ENCODE data around the gene DIAPH2. TPM values are rescaled to one million over a fixed set of nuclear protein-coding genes. Genes with fewer than 3 reads are reported as not detected.

The DIAPH2 gene
- polyA plus RNA-seq, 4 donors, result 7.0 to 8.3 (median 7.7) TPM

DNA sequence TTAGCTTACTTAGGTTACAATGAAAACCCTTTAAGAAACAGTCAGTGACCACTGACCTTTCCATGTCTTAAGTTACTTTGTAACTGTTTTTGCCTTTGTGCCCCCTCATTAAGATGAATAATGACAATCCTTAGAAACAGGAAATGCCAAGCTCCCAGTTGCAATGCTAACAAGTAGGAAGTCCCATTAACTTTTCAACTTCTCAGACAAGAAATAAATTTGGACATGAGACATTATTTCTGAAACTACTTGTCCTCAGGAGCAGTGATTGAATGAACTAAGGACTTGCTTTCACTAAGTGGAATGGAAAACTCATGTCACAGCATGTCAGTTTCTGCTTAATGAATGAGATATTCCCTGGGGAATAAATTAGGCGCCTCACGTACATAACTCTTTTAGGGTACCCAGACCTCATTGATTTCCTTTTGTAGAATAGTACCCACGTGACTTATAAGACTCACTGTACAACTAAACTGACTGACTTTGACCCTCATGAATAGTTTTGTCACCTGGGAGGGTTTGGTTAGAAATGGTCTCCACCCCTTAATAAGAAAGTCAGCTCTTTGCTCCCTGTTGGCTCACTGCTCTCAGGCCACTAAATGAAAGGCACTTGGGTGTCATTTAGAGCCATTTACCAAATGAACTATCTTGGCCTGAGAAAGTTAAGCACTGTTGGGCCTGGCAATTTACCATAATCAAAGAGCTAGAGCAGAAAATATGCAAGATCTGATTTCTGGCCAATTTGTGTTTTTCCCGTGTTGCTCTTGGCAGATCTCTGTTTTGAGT, 582.9 kb downstream of the DIAPH2 start:
- DNase-seq (ENCODE audit: low read depth in 4 of 4, low spot score in 2 of 4), result peak in 3 of 4 donors; percentile 18 to 34 (median 23)

DNA sequence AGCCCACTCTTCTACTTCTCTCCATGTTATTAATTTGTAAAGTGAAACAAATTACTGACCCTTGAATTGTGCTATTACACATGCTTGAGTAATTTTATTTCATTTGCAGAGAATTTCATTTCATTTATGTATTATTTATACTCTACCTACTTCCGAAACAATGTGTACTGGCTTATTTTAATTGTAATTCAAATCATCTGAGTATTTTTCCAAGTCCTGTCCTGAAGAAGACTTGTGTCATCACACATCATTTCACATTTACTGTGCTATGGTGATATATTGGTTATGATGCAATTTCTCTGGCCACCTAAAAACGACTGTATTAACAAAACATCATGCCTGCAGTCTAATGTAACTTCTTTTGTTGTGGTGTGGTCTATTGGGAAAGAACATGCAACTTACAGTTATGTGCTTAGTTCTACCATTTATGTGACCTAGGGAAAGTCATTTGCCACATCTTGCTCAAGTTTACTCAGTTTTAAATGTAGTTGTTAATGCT, 583.6 kb downstream of the DIAPH2 start:
- DNase-seq (ENCODE audit: low read depth in 4 of 4, low spot score in 2 of 4), result no peak

DNA sequence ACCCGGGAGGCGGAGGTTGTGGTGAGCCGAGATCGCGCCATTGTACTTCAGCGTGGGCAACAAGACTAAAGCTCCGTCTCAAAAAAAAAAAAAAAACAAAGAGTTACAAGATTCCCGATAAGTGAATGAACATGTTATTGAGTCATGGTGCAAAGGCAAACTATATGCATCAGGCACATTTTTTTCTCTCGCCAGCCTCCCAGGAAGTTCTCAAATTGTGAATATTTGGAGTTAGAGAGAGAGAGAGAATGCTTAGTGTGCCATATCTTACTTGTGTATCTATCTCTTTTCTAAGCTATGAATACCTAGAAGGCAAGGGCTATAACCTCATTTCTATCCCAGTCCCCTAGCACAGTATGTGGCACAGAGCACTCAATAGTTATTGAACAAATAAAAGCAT, 599.9 kb downstream of the DIAPH2 start:
- DNase-seq (ENCODE audit: low read depth in 4 of 4, low spot score in 2 of 4), result no peak

DNA sequence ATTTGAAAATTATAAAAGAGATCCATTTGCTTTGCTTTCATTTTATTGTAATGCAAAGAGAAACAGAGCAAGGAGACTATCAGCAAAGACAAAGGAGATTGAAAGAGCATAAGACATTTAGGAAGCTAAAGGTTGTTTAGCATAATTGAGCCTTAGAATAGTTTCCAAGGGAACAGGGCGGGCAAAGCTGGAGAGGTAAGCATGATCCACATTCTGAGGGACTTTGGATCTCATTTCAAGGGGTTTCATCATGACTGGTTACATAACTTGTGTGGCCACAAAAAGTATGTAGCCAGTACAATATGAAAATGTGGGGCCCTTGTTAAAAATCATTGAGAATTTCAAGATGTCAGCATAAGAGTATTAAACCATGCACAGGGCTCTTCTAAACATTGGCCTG, 605.6 kb downstream of the DIAPH2 start:
- no peak for DNase-seq (ENCODE audit: low read depth in 4 of 4, low spot score in 2 of 4)

DNA sequence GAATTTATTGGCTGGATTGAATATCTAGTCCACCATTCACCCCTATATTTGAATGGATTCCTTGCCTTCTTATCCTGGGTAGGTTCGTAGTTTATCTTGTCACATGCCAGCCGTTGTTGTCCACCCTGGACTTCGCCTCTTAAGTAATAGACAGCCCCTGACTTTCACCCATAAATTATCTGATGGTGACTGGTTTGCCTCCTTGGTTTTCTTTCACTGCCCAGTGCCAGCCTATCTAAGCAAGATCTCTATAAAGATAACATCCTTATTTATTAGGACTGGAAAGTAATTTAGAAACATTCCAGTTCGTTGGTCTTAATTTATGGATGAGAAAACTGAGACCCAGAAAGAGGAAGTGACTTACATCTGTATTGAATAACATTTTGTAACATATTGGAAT, 609.4 kb downstream of the DIAPH2 start:
- peak in 2 of 4 donors; percentile 12 to 24 for DNase-seq (ENCODE audit: low read depth in 4 of 4, low spot score in 2 of 4)

DNA sequence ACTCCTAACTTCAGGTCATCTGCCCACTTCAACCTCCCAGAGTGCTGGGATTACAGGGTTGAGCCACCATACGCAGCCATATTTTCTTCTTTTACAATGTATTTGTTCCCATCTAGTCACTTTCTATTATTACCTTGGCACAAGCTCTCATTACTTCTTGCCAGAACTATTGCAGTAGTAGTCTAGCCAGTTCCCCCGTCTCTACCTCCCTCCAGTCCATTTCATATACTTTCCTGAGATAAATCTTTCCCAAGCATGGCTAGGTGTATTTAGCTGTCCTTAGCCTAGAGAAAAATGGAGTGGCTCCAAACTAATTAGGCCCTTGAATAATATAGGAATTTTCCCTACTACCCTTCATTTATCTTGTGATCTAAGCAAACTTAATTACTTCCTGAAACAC, 611.3 kb downstream of the DIAPH2 start:
- DNase-seq (ENCODE audit: low read depth in 4 of 4, low spot score in 2 of 4), result no peak

DNA sequence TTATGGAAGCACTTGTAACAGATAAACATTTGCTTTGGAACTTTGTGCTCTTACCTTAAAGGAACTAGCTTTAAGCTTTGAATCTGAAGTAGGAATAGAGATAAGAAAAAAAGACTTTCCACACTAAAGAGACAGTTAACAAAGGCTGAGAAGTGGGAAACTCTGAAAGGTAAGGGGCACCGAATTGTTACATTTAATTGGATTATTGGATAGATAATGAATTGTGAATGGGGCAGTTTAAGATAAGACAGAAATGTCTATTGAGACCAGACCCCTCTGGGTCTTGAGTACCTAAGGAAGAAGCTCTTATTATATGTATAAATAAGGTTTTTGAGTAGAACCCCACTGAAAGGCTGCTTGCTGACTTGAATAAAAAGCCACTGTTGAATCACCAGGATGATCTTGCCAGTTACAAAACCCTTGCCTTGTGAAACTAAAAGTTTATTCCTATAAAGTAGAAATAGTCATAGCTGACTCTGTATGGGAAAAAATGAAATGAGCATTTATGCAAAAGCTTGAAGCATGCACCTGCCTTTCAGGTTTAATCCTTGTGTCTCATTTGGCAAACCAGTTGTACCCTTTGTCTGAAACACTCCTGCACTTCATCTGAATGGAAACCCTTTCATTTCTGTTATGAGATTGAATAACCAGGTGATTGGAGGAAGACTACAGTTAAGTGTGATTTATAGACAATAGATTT, 622.3 kb downstream of the DIAPH2 start:
- no peak for DNase-seq (ENCODE audit: low read depth in 4 of 4, low spot score in 2 of 4)

DNA sequence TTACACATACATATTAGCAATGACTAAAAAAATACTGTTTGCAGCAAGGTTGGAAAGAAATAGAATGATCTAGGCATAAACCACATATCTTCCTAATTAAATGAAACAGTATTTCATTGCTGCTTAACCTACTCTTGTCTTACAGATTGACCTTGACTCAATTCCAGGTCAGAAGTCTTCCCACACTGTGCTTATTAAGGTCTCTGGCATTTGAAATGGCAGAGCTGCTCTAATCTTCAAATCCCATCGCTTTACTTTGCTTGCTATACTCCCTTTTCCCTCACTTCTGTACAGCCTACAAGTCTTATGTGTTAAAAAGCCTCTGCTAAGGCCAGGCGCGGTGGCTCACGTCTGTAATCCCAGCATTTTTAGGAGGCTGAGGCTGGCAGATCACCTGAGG, 623.5 kb downstream of the DIAPH2 start:
- no peak for DNase-seq (ENCODE audit: low read depth in 4 of 4, low spot score in 2 of 4)

DNA sequence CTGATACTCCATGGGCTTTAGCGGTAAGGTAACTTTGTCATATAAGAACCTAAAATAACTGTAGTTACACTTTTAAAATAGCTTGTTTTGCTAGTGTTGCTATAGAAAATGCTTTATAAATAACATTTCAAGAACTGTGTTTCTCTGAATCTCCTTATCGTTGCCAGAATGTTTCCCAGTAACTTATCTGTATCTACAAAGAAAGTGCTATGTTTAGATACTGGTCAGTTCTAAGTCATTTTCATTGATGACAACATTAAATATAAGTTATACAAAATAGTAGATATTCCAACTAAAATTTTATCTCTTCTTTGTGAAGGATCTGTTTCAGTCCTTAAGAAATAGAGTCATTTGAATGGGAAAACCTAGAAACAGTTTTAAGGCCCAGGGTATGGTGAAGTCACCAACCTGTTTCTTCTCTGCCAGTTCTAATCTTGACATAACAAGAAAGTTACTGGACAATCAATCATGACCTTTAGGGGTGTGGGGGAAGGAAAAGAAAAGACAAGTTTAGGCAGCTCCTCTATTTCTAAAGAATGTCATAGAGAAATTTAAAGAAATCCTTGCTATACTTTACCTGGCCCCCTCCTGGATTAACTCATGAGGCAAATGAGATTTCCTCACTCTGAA, 625.0 kb downstream of the DIAPH2 start:
- DNase-seq (ENCODE audit: low read depth in 4 of 4, low spot score in 2 of 4), result no peak

DNA sequence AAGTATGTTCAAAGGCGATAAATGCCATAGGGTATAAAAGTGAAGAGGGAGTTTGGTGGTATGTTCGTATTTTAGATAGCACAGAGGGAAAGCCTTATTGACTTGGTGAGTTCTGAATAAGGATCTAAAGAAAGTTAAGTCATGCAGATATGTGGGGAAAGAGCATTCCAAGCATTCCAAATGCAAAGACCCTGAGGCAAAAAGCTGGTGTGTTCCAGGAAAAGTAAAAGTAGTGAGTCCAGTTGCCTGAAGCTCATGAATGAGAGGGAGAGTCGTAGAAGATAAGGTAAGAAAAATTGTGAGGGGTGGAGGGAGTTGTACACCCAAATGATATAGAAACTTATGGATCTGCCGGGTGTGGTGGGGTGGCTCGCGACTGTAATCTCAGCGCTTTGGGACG, 625.7 kb downstream of the DIAPH2 start:
- DNase-seq (ENCODE audit: low read depth in 4 of 4, low spot score in 2 of 4), result peak in 1 of 4 donors; percentile 23

DNA sequence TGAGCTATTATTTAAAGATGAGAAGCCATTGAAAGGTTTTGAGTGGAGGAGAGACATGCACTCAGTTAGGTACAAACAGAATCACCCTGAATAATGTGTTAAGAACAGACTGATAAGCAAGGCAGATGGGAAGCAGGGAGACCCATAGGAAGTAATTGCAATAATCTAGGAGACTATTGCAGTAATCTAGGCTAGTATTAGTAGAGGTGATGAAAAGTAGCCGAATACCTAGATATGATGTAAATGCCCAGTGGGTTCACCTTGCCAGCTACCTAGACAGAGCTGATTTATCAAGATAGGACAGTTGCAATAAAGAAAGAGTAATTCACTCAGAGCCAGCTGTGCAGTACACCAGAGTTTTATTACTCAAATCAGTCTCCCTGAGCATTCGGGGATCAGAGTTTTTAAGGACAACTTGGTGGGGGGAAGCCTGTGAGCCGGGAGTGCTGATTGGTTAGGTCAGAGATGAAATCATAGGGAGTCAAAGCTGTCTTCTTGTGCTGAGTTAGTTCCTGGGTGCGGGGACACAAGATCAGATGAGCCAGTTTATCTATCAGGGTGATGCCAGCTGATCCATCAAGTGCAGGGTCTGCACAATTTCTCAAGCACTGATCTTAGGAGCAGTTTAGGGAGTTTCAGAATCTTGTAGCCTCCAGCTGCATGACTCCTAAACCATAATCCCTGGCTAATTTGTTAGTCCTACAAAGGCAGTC, 626.6 kb downstream of the DIAPH2 start:
- DNase-seq (ENCODE audit: low read depth in 4 of 4, low spot score in 2 of 4), result no peak

DNA sequence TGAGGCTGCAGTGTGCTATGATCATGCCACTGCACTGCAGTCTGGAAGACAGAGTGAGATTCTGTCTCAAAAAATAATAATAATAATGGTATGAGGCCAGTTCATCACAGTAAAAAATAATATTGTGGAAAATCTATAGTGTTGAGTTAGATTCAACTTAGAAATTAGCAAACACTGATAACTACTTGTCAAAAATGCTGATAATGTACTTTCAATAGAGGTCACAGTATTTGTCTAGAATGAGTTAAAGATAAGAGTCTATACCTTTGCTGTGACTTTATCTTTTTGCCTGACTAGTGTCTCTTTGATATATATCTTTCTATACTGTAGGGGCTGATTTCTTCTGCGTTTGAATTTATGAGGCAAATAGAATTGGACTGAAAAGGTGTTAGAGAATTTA, 629.7 kb downstream of the DIAPH2 start:
- no peak for DNase-seq (ENCODE audit: low read depth in 4 of 4, low spot score in 2 of 4)

DNA sequence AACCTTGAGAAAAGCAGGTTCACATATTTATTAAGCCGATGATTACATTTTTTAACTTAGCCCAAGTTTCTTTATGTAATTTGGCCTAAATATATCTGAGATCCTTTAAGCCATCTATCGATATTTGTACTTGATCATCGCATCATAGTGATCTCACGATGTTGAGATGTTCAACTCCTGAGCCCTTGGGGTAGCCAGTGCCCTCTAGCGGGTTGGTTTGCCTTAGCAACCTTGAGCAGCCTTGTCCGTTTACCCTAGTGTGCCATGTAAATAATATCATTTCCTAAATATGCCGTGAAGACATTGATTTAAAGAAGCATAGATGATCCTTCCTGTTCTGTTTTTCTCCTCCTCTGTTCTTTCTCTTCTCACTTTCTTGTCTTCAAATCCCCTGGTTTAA, 631.3 kb downstream of the DIAPH2 start:
- no peak for DNase-seq (ENCODE audit: low read depth in 4 of 4, low spot score in 2 of 4)

DNA sequence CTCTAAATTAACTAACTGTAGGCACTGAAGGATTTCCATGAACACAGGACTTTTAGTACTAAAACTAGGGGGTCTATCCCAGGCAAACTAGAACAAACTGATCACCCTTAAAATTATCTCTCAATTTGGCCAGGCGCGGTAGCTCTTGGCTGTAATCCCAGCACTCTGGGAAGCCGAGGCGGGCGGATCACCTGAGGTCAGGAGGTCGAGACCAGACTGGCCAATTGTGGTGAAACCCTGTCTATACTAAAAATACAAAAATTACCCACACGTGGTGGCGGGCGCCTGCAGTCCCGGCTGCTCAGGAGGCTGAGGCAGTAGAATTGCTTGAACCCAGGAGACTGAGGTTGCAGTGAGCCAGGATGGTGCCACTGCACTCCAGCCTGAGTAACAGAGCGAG, 635.7 kb downstream of the DIAPH2 start:
- no peak for DNase-seq (ENCODE audit: low read depth in 4 of 4, low spot score in 2 of 4)

DNA sequence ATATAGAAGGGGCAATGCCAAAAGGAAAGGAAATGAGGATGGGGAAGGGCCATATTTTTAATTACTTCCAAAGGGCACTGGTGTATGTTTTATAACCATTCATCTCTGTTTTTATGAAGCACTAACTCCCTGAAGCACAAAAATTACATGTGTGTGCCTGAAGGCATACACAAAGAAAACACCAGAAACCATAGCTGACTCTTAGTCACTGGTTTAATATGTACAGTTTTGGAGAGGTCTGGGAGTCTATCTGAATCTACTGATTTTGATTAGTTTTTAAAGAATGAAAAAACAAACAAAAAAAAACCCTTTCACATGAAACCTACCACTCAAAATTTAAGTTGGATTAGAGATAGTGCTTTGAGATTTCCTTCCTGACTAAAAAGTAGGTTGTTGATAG, 637.8 kb downstream of the DIAPH2 start:
- no peak for DNase-seq (ENCODE audit: low read depth in 4 of 4, low spot score in 2 of 4)

DNA sequence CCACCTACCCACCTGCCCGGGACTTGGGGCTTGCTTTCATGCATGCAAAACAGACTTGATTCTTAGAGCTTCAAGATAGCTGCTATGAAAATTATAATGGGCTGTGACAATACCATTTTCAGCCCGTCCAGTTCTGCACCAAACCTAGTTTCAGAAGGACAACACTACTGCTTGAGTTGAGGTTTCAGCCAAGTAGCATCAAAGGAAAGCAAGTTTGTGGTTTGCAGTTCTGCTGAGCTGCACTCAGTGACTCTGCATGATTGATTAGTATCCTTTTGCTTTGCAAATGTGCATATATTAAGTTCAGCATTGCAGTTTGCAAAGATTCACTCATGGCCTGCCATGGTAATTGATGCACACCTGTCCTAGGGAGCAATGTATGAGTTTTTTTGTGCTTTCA, 641.8 kb downstream of the DIAPH2 start:
- no peak for DNase-seq (ENCODE audit: low read depth in 4 of 4, low spot score in 2 of 4)

DNA sequence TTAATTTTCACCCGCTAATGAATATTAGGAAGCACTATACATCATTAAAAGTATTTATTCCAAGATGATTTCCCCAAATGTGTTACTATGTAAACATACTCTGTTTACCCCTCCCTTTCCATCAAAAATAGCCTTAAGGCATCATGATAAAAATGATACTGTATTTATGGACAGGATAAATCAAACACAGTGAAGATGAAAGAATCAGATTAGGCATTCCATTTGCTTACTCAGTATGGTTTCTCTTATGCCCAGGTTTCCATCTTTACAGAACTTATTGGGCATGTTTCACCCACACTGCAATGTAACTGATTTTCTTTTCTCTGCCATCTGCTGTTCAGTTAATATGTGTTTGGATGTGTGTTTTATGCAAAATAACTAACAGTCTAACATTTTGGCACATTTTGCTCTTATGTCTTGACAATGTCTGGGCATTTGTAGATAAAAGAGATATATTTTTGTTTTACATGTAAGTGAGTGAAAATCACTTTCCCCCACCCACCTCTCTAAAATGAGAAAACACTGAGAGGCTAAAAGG, 644.3 kb downstream of the DIAPH2 start:
- no peak for DNase-seq (ENCODE audit: low read depth in 4 of 4, low spot score in 2 of 4)

DNA sequence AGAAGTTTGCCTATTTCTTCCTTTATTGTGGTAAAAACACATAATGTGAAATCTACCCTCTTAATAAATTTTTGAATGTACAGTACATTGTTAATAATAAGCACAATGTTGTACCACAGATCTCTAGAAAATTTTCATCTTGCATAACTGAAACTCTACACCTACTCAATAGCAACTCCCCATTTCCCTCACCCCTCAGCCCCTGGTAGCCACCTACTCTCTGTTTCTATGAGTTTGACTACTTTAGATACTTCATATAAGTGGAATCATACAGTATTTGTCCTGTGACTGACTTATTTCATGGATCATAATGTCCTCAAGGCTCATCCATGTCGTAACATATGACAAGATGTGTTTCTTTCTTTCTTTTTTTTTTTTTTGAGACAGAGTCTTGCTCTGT, 645.5 kb downstream of the DIAPH2 start:
- no peak for DNase-seq (ENCODE audit: low read depth in 4 of 4, low spot score in 2 of 4)

DNA sequence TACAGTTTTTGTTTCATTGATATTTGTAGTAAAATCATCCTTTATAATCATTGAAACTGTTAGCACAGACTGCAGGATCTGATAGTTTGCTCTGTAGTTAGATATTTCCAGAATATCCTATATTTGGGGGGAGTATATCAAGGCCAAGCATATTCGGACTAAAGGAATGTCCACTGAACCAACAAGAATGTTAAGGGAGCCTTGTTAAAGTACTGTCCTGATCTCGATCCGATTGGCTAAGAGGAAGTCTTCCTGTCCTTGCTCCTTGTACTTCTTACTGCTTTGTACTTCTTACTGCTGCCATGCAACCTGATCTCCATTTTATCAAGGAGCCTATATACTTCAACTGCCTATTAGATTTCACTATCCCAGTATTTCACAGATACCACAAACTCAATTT, 648.3 kb downstream of the DIAPH2 start:
- no peak for DNase-seq (ENCODE audit: low read depth in 4 of 4, low spot score in 2 of 4)

DNA sequence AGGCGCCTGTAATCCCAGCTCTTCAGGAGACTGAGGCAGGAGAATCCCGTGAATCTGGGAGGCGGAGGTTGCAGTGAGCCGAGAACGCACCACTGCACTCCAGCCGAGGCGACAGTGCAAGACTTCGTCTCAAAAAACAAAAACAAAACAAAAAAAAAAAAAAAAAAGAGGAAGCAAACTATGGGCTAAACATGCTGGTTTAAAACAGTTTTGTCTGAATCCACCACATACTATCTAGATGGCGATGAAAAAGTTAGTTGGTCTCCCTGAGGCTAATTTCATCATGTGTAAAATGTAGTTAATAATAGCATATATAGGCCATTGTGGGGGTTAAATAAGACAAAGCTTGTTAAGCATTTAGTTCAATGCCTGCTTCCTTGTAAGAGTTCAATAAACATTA, 650.2 kb downstream of the DIAPH2 start:
- no peak for DNase-seq (ENCODE audit: low read depth in 4 of 4, low spot score in 2 of 4)

DNA sequence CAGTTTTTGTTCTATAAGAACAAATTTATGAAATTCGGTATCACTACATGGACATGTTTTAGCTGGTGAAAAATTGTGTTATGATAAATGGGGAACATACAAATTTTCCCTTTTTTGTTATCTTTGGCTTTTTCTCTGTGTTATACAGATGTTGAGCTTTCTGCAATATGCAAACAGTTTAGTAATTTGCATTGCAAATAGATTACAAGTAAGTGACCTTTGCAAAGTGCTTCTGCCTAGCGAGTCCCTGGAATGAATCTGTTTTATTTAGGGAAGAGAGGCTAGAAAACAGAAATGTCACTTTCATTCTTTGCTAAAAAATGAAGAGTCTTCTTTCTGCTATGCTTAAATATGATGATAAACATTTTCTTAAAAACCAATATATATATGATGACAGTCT, 660.1 kb downstream of the DIAPH2 start:
- no peak for DNase-seq (ENCODE audit: low read depth in 4 of 4, low spot score in 2 of 4)

Data from left renal cortex interstitium (tissue), 4 donors.